Glomerular endothelial cell (primary cell): ENCODE data around the gene ZNF346. TPM values are rescaled to one million over a fixed set of nuclear protein-coding genes. Genes with fewer than 3 reads are reported as not detected.
"Not testable (repeated sequence)": the region's sequence is repeated elsewhere in the genome, so short reads cannot be mapped to it uniquely, and the experiment has no call there.

Experiments used
- DNase-seq: peaks from one replicate; pipeline ENCODE4 v3.0.0-alpha.2; 2011; ENCODE audit warnings: low read depth, low spot score; ENCODE audit errors: extremely low read depth
- total RNA-seq: library from RNA; depleted of rRNA; stranded (reverse); fragments of >200 nt; gene quantifications from 2 replicates; pipeline ENCODE4 v1.2.3, GENCODE V29; 2015

The ZNF346 gene, protein sequence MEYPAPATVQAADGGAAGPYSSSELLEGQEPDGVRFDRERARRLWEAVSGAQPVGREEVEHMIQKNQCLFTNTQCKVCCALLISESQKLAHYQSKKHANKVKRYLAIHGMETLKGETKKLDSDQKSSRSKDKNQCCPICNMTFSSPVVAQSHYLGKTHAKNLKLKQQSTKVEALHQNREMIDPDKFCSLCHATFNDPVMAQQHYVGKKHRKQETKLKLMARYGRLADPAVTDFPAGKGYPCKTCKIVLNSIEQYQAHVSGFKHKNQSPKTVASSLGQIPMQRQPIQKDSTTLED
- total RNA-seq, result 14.8 and 18.1 TPM in 2 replicates

DNA sequence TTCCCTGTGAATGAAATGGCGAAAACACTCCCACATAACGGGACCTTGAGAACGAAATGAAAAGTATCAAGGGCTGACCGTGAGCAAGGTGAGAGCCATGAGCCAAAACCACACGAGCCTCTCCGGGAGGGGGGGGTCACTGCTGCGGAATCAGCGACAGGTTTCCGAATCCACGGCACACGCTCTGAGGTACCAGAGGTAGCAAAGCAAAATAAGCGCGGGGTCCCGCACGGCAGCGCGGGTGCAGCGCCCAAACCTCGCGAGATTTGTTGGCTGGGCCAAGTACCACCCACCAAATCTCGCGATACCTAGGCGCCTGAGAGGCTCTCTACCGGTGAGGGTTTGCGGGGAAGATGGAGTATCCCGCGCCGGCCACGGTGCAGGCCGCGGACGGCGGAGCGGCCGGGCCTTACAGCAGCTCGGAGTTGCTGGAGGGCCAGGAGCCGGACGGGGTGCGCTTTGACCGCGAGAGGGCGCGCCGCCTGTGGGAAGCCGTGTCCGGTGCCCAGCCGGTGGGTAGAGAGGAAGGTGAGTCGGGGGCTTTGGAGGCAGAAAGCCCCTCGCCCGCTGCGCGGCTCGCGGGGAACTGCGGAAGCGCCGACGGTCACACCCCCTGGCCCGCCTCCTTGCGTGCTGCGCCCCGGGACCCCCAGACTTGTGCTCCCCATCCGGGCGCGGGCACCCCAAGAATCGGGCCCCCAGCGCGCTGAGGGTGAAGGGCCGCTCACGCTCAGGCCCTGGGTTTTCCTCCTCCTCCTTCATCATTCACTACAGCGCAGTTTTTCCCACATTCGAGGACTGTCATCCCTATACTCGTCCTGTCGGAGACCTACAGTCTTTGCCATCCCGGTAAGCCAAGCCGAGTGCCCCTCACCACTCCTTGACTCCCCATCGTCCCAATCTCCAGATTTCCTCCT, at the start of gene ZNF346:
ZNF346 (plus strand) TSS at position 311 of the 917 bp plus-strand sequence; CDS start at position 354, 43 bp downstream.
- DNase-seq, result no peak

DNA sequence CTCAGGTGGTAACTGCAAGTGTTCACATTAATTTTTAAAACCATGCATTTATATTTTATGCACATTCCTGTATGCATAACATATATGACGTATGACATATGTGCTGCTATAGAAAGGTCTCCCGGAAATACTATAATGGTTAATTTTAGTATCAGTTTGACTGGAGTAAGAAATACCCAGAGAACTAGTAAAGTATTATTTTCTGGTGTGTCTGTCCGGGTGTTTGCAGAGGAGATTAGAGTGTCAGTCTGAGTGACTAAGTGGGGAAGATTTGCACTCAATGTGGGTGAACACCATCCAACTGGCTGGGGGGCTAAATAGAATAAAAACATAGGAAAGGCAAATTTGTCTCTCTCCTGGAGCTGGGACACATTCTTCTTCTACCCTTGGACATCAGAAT, 42.8 kb upstream of the ZNF346 start:
- no peak for DNase-seq

DNA sequence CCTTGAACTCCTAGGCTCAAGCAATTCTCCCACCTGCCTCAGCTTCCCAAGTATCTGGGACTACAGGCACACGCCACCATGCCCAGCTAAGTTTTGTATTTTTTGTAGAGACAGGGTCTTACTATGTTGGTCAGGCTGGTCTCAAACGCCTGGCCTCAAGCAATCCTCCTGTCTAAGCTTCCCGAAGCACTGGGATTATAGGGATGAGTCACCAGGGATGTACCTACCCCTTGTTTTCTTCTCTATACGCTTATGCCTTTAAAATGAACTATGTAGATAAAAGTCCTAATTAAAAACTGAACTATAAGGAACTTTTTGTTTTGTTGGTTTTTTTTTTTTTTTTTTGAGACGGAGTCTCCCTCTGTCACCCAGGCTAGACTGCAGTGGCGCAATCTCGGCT, 41.7 kb upstream of the ZNF346 start:
- DNase-seq, result no peak

DNA sequence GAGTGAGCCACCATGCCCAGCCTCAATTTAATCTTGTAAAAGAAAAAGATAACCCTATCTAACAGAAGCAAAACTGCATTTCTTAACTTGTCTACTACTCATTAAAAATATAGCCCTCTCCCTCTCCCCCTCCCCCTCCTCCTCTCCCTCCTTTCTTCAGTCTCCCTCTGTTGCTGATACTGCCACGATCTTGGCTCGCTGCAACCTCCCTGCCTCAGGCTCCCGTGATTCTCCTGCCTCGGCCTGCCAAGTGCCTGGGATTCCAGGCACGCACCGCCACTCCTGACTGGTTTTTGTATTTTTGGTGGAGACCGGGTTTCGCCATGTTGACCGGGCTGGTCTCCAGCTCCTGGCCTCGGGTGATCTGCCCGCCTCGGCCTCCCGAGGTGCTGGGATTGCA, 39.4 kb upstream of the ZNF346 start:
- not testable (repeated sequence) for DNase-seq

DNA sequence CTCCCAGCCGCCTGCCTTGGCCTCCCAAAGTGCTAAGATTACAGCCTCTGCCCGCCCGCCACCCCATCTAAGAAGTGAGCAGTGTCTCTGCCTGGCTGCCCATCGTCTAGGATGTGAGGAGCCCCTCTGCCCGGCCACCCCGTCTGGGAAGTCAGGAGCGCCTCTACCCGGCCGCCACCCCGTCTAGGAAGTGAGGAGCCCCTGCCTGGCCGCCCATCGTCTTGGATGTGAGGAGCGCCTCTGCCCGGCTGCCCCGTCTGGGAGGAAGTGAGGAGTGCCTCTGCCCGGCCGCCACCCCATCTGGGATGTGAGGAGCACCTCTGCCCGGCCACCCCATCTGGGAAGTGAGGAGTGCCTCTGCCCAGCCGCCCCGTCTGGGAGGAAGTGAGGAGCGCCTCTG, 38.9 kb upstream of the ZNF346 start:
- not testable (repeated sequence) for DNase-seq

DNA sequence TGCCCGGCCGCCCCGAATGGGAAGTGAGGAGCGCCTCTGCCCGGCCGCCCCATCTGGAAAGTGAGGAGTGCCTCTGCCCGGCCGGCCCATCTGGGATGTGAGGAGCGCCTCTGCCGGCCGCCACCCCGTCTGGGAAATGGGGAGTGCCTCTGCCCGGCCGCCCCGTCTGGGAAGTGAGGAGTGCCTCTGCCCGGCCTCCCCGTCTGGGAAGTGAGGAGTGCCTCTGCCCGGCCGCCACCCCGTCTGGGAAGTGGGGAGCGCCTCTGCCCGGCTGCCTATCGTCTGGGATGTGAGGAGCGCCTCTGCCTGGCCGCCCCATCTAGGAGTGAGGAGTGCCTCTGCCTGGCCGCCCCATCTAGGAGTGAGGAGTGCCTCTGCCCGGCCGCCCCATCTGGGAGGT, 38.3 kb upstream of the ZNF346 start:
- not testable (repeated sequence) for DNase-seq

DNA sequence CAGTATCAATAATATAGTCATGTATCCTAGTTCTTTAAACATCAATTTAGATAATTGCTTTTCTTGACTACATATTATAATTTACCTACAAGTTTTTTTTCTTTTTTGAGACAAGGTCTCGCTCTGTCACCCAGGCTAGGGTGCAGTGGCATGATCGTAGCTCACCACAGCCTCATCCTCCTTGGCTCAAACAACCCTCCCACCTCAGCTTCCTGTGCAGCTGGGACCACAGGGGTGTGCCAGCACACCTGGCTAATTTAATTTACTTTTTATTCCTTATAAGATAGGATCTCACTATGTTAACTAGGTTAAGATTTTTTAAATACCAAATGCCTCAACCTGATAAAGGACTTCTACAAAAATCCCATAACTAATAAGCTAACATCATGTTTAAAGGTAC, 37.0 kb upstream of the ZNF346 start:
- no peak for DNase-seq

DNA sequence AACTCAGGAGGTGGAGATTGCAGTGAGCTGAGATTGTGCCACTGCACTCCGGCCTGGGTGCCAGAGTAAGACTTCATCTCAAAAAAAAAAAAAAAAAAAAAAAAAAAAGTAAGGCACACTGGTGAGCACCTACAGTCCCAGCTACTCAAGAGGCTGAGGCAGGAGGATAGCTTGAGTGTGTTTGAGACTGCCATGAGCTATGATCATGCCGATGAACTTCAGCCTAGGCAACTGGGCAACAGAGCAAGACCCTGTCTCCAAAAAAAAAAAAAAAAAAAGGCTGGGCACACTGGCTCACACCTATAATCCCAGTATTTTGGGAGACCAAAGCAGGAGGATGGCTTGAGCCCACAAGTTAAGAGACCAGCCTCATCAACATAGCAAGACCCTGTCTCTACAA, 36.2 kb upstream of the ZNF346 start:
- DNase-seq, result no peak

DNA sequence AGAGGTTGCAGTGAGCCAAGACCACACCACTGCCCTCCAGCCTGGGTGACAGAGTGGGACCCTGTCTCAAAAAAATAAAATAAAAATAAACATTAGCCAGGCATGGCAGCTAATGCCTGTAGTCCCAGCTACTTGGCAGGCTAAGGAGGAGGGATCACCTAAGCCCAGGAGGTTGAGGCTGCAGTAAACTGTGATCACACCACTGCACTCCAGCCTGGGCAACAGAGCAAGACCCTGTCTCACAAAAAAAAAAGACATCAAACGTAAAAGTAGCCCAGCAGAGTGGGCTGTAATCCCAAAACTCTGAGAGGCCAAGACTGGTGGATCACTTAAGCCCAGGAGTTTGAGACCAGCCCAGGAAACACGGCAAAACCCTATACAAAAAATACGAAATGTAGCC, 34.9 kb upstream of the ZNF346 start:
- DNase-seq, result no peak

DNA sequence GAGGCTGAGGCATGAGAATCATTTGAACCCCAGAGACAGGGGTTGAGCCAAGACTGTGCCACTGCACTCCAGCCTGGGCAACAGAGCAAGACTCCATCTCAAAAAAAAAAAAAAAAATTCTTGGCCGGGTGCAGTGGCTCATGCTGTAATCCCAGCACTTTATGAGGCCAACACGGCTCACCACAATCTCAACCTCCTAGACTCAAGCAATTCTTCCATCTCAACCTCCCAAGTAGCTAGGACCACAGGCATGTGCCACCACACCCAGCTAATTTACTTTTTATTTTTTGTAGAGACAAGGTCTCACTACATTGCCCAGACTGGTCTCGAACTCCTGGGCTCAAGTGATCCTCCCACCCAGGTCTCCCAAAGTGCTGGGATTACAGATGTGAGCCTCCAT, 29.4 kb upstream of the ZNF346 start:
- not testable (repeated sequence) for DNase-seq

DNA sequence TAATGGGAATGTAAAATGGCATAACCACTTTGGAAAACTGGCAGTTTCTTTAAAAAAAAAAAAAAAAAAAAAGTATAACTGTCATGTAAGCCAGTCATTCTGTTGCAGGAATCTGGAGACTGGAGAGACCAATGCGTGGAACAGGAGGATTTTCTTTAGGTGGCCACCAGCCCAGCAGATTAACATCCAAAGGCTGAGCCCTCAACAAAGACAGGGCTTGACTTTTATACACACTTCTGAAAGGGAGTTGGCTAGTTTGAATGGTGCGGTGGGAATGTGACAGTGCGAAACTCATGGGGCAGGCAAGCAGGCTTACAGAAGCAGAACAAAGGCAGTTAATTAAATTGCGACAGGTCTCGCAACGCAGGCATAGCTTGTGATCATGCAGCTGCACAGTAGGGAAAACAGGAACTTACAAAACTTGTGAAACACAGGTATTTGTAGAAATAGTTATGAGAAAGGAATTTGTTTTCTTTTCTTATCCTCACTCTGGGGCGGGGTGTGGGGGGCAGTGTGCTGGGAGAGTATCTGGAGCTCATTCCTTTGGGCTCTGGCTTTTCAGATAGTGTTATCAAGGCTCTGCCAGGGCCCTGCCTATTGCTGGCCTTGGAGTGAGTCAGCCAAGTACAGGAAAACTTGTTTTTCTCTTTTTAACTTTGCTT, 27.9 kb upstream of the ZNF346 start:
- DNase-seq, result peak; percentile 94

DNA sequence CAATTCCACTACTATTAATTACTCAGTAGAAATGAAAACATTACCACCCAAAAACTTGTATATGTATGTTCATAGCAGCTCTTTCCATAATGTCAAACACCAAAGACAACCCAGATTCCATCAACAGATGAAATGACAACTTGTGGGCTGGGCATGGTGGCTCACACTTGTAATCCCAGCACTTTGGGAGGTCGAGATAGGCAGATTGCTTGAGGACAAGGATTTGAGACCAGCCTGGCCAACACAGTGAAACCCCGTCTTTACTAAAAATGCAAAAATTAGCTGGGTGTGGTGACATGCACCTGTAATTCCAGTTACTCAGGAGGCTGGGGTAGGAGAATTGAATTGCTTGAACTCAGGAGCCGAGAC, 27.4 kb upstream of the ZNF346 start:
- no peak for DNase-seq

DNA sequence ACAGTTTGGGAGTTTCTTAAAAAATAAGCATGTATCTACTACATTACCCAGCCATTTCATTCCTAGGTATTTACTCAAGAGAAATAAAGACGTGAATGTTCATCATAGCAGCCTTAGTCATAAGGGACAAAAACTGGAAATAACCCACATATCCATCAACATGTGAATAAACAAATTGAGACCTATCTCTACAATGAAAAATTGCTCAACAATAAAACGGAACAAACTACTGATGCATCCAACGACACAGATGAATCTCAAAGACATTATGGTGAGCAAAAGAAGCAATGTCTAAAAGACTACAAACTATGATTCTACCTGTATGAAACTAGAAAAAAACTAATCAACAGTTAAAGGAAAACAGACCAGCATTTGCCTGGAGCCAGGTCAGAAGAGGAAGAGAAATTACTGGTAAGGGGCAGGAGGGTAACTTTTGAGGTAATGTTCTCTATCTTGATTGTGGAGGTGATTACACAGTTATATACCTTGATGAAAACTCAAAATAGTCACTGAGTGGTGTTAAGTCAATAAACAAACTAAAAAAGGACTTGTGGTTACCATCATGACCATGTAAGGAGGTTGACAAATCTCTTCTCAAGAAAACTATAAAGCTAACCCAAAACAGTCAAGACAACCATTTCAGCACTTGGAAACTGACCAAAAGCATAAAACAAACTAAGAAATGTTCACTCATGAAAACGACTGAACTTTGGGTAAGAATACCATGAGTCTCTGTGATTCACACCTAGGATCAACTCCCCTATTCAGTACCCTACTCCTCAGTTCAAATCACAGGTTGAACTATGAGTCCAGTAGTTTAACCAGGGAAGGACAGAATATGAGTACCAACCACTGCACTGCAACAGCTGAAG, 26.4 kb upstream of the ZNF346 start:
- DNase-seq, result no peak

DNA sequence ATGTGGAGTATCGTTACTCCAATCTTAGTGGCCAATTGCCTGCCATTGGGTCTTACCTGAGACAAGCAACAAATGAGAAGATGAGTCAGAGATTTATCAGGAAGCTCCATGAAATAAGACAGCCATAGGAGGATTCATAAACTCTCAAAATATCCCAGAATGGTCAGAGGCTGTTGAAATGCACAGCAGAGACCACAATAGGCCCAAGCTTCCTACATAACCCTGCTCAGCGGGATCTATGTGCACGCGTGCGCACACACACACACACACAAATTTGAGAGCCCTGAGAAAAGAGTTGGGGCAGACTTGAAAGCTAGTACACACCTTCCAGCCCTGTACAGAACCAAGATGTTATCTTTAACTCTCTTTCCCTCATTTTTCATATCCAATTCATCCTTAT, 25.7 kb upstream of the ZNF346 start:
- no peak for DNase-seq

DNA sequence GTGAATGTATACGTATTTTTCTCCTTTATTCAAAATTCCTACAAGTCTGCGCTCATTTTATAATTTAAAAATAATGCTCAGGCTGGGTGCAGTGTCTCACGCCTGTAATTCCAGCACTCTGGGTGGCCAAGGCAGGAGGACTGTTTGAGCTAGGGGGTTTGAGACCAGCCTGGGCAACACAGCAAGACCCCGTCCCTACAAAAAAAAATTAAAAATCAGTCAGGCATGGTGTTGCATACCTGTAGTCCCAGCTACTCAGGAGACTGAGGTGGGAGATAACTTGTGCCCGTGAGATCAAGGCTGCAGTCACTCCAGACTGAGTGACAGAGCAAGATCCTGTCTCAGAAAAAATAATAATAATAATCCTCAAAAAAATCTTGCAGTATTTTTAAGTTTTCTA, 23.7 kb upstream of the ZNF346 start:
- no peak for DNase-seq

DNA sequence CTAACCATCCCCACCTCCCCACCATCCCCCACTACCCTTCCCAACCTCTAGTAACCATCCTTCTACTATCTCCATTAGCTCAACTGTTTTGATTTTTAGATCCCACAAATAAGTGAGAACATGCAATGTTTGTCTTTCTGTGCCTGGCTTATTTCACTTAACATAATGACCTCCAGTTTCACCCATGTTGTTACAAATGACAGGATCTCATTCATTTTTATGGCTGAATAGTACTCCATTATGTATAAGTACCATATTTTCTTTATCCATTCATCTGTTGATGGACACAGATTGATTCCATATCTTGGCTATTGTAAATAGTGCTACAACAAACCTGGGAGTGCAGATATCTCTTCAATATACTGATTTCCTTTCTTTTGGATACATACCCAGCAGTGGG, 23.0 kb upstream of the ZNF346 start:
- not testable (repeated sequence) for DNase-seq

DNA sequence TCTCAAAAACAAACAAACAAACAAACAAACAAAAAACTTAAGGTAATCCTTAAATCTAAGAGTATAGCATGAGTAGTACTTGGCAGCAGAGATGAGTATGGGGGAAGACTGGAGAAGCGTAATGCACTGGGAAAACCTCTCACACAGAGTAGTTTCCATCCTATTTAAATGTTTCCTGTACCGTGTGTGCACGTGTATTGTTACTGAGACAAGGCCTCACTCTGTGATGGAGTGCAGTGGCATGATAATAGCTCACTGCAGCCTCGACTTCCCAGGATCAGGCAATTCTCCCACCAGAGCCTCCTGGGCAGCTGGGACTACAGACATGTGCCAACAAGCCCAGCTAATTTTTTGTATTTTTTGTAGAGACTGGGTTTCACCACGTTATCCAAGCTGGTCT, 18.8 kb upstream of the ZNF346 start:
- DNase-seq, result no peak

DNA sequence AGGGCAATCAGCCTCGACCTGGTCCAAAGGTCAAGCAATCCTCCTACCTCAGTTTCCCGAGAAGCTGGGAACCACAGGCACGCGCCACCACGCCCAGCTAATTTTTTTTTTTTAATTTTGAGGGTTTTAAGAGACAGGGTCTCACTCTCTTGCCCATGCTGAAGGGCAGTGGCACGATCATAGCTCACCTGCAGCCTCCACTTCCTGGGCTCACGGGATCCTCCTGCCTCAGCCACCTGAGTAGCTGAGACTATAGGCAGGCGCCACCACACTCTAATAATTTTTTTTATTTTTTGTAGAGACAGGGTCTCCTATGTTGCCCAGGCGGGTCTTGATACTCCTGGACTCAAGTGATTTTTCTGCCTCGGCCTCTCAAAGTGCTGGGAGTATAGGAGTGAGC, 17.5 kb upstream of the ZNF346 start:
- DNase-seq, result no peak

DNA sequence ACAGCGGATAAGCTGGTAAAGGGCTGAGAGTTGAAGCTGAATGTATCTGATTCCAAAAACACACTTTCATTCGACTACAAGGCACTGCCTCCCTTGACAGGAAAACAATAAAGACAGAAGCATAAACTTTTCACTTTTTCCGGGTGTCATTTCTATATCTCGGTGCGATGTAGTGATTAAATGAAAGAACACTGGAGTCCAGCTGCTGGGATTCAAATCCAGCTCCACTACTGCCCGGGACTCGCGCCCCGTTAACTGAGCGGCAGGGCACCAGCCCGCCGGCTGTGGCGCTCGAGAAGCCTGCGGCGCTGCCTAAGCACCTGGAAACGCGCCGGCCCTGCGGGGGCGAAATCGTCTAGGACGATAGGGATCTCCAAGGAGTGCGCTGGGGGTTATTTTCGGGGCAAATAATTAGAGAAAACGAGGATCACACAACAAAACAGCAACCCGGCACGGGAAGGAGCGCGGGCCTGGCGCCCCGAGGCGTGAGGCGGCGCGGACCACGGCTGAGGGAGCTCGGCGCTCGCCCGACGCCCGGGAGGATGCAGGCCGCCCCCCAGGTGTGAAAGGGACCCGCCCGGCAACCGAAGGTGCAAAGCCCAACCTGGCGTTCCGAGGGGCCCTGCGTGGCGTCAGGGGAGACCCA, 16.8 kb upstream of the ZNF346 start:
- DNase-seq, result no peak
